A549 treated with DMSO at 1 μM for 4 hours (cell line): Measurements from ENCODE around the gene TOR1A. TPM values are rescaled to one million over a fixed set of nuclear protein-coding genes. Genes with fewer than 3 reads are reported as not detected.

Experiments
- total RNA-seq: library from RNA; stranded (reverse); fragments of 200-300 nt; extraction: Qiagen RNA extraction; gene quantifications from 5 replicates; pipeline ENCODE4 v1.2.3, GENCODE V29; 2022; ENCODE audit warnings: low read depth

Gene TOR1A
- 57.3 to 66.4 TPM (median 65.0 TPM) in 5 replicates for total RNA-seq

GRCh38 chr9:129823935-129824601, at the start of gene TOR1A:
Gene TOR1A (minus strand): TSS chr9:129824136. CDS start chr9:129824085, 51 bp downstream.

GRCh38 chr9:129835128-129835859, 11.4 kb upstream of the TOR1A start, which contains the start of the genes C9orf78 and USP20:
Gene C9orf78 (minus strand): TSS chr9:129835275. CDS start chr9:129835221, 54 bp downstream.
Gene USP20 (plus strand): TSS chr9:129835458. CDS start chr9:129852556, 17,098 bp downstream.

GRCh38 chr9:129802833-129803675, 20.9 kb downstream of the TOR1A start, which contains the start of gene TOR1B:
Gene TOR1B (plus strand): TSS chr9:129803184. CDS start chr9:129803213, 29 bp downstream.

Other genes with a start within 250 kb of the TOR1A start
- gene C9orf50, start 203.0 kb downstream of the TOR1A start, total RNA-seq = 0.08 TPM in 1 of 5 replicates, not detected in the others
- 91.2 to 107 TPM (median 95.0 TPM) in 5 replicates for gene NTMT1, start 198.0 kb downstream of the TOR1A start, total RNA-seq
- gene ASB6, start 182.0 kb downstream of the TOR1A start, total RNA-seq = 22.0 to 25.5 TPM (median 24.9 TPM) in 5 replicates
- gene PRRX2, start 158.5 kb downstream of the TOR1A start, total RNA-seq = 2.8 to 7.8 TPM (median 5.9 TPM) in 5 replicates
- gene PTGES, start 71.1 kb downstream of the TOR1A start, total RNA-seq = 91.3 to 105 TPM (median 100 TPM) in 5 replicates
- 21.3 to 26.1 TPM (median 24.7 TPM) in 5 replicates for gene TOR1B, start 21.0 kb downstream of the TOR1A start, total RNA-seq
- gene C9orf78, start 11.1 kb upstream of the TOR1A start, total RNA-seq = 47.8 to 58.0 TPM (median 52.0 TPM) in 5 replicates
- gene USP20, start 11.3 kb upstream of the TOR1A start, total RNA-seq = 5.3 to 6.3 TPM (median 5.6 TPM) in 5 replicates
- 14.6 to 19.3 TPM (median 16.6 TPM) in 5 replicates for gene FNBP1, start 219.1 kb upstream of the TOR1A start, total RNA-seq
- gene GPR107, start 229.8 kb upstream of the TOR1A start, total RNA-seq = 26.5 to 31.4 TPM (median 30.6 TPM) in 5 replicates